ENCODE results near the gene DOK3. TPM values are rescaled to one million over a fixed set of nuclear protein-coding genes. Genes with fewer than 3 reads are reported as not detected.

DOK3 gene
- total and polyA plus RNA-seq, 10 of the 15 experiments (the other 5 are each of a cell fraction or from before 2014, with no cell fraction given), result 6.6 to 107 (median 52.1) TPM

- intact Hi-C loops (cut with micrococcal nuclease; ENCODE audit: unreplicated experiment), result no loop called here
- FAIRE-seq, result no peak
- Histone ChIP-seq H3K4me1 (ENCODE audit: control insufficient read depth, insufficient read depth, low read length) (peaks cover 12% of the 10 kb centered on the region), H3K27ac (ENCODE audit: control insufficient read depth, insufficient read depth) (no peak overlapping the region), H3K36me3 (ENCODE audit: control insufficient read depth in 2 of 2, insufficient read depth in 2 of 2, low read length in 1 of 2) (no peaks in the 10 kb centered on the region), H3K9ac (ENCODE audit: control insufficient read depth, insufficient read depth, low read length) (no peak overlapping the region), H3K79me2 (ENCODE audit: control insufficient read depth, insufficient read depth, low read length) (peaks cover 4% of the 10 kb centered on the region; the same call in 1 of the 2 replicates), H3K4me2 (ENCODE audit: control insufficient read depth, insufficient read depth) (no peak overlapping the region; the same call in 1 of the 2 replicates), H3K4me3 (no peak overlapping the region), H4K20me1 (ENCODE audit: control insufficient read depth, insufficient read depth) (no peaks in the 10 kb centered on the region), H2AFZ (ENCODE audit: control insufficient read depth, low read depth, low read length) (no peak overlapping the region), H3K27me3 (replicated peaks in 1 of 2; ENCODE audit: control insufficient read depth in 2 of 2, insufficient read depth in 2 of 2, low read length in 1 of 2) (no peaks in the 10 kb centered on the region), H3K9me3 (replicated peaks; ENCODE audit: control insufficient read depth, insufficient read depth, low read length) (no peaks in the 10 kb centered on the region)
- ChIA-PET SMC1A (ENCODE audit: uncharacterized antibody, unreplicated experiment) (interaction anchor here (1.2 kb wide), 1 partner anchor 27 kb away, joined by 3 read pairs; the partner anchor contains the start of gene PDLIM7), CTCF (interaction anchor here (0.6 to 2.4 kb wide), 7 partner anchors 11 to 107 kb away, joined by 3 to 13 read pairs (median 3); no protein-coding TSS in a partner anchor), RAD21 (ENCODE audit: unreplicated experiment) (interaction anchor here (2.0 kb wide), 2 partner anchors 24 to 31 kb away, joined by 6 to 7 read pairs; no protein-coding TSS in a partner anchor), POLR2A (interaction anchor here (1.6 kb wide), 1 partner anchor 32 kb away, joined by 4 read pairs; no protein-coding TSS in a partner anchor)
- WGBS (ENCODE audit: insufficient coverage, insufficient replicate concordance, low lambda C conversion rate, missing lambda C conversion rate), result 55% methylated on average over 10 of the region's 10 CpGs
- ATAC-seq, result no peak
- no TSS peak for BruUV-seq (replicated peaks)
- DNase-seq (ENCODE audit: low read depth, low spot score), result no peak
- in situ Hi-C loops (cut with MboI), result no loop called here
- no peak for TF ChIP-seq KLF5 (IDR thresholded peaks at IDR 0.05; ENCODE audit: partially characterized antibody)
These were observed 38.7 kb downstream of the DOK3 start for GRCh38 chr5:177470759-177471536.

DNA sequence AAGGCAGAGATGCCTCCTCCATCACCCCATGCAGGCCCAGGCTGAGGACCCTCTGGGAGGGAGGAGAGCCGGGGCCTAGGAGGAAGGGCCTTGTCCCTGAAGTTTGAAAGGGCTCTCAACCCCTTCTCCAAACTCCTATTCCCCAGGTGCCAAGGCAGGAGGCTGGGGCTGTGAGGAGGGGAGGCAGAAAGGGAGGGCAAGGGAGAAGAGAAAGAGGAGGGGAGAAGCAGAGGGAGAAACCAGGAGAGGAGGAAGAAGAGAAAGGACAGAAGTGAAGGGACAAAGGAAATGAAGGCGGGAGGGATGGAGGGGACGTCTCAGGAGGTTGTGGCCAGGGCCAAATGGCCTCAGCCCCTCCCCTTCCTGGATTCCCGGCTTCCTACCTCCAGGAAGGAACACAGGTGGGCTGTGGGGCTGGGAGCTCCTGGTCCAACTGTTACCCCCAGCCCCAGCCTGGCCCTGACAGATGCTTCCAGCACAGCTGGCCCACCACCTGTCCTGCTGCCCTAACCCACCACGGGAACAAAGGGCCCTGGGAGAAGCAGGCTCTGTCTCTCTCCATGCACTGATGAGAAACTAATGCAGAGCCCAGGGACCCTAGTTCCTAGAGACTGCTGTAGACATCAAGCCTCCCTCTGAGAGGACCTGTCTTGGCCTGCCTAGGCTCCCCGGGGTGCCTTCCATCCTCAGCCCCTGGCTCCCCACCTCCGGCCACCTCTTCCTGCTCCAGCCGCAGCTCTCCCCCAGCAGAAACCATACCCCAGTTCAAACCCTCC is 39.7 kb downstream of the DOK3 start:
- H3K27me3 ChIP-seq (replicated peaks in 1 of 2; ENCODE audit: control insufficient read depth in 2 of 2, insufficient read depth in 2 of 2, low read length in 1 of 2), result no peaks in the 10 kb centered on the region
- H3K27ac ChIP-seq (ENCODE audit: control insufficient read depth, insufficient read depth), result no peak overlapping the region
- in situ Hi-C loops (cut with MboI), result no loop called here
- H3K4me1 ChIP-seq (ENCODE audit: control insufficient read depth, insufficient read depth, low read length), result peaks cover 6% of the 10 kb centered on the region
- no peaks in the 10 kb centered on the region for H3K36me3 ChIP-seq (ENCODE audit: control insufficient read depth in 2 of 2, insufficient read depth in 2 of 2, low read length in 1 of 2)
- H3K79me2 ChIP-seq (ENCODE audit: control insufficient read depth, insufficient read depth, low read length), result peaks cover 4% of the 10 kb centered on the region; the same call in 1 of the 2 replicates
- no peak overlapping the region for H3K9ac ChIP-seq (ENCODE audit: control insufficient read depth, insufficient read depth, low read length)
- POLR2A ChIA-PET, result interaction anchor here (1.2 kb wide), 1 partner anchor 13 kb away, joined by 3 read pairs; no protein-coding TSS in a partner anchor
- no peak overlapping the region for H2AFZ ChIP-seq (ENCODE audit: control insufficient read depth, low read depth, low read length)
- 36% methylated on average over 8 of the region's 8 CpGs for WGBS (ENCODE audit: insufficient coverage, insufficient replicate concordance, low lambda C conversion rate, missing lambda C conversion rate)
- H3K4me2 ChIP-seq (ENCODE audit: control insufficient read depth, insufficient read depth), result no peak overlapping the region
- SMC1A ChIA-PET (ENCODE audit: uncharacterized antibody, unreplicated experiment), result no interaction called here
- no peaks in the 10 kb centered on the region for H3K9me3 ChIP-seq (replicated peaks; ENCODE audit: control insufficient read depth, insufficient read depth, low read length)
- H4K20me1 ChIP-seq (ENCODE audit: control insufficient read depth, insufficient read depth), result no peaks in the 10 kb centered on the region
- RAD21 ChIA-PET (ENCODE audit: unreplicated experiment), result no interaction called here
- DNase-seq (ENCODE audit: low read depth, low spot score) (no peak), ATAC-seq (no peak), FAIRE-seq (no peak)
- no peak overlapping the region for H3K4me3 ChIP-seq
- no TSS peak for BruUV-seq (replicated peaks)
- no peak for TF ChIP-seq SIX5 (IDR thresholded peaks at IDR 0.05; ENCODE audit: low read depth, low read length, severe bottlenecking)
- TF ChIP-seq MYB (IDR thresholded peaks at IDR 0.05; ENCODE audit: borderline replicate concordance, low read depth, low read length), result no peak
- TF ChIP-seq FOS (IDR thresholded peaks at IDR 0.05; ENCODE audit: borderline replicate concordance, extremely low read depth, insufficient read length), result no peak
- intact Hi-C loops (cut with micrococcal nuclease; ENCODE audit: unreplicated experiment), result no loop called here
- CTCF ChIA-PET, result interaction anchor here (0.6 to 2.0 kb wide), 4 partner anchors 12 to 106 kb away, joined by 3 to 5 read pairs (median 3); no protein-coding TSS in a partner anchor

All from GM12878 (cell line).